Endothelial cell of umbilical vein (primary cell): Measurements from ENCODE around the gene CRY1.
A peak's percentile ranks its signal among the peaks of the same experiment; 100 is the strongest.

Experiments used
- CTCF ChIP-seq, 2 donors: IDR thresholded peaks; 1 replicate in 1 of 2; 2 replicates in 1 of 2; pipeline ENCODE4 v1.5.1; 2011; ENCODE audit warnings: low read length in 2 of 2, mild to moderate bottlenecking in 2 of 2, moderate library complexity in 2 of 2, control low read depth in 1 of 2, inconsistent platforms in 1 of 2, low read depth in 1 of 2; ENCODE audit not compliant: insufficient read depth in 1 of 2; ENCODE audit errors: extremely low read depth in 1 of 2
- EZH2 ChIP-seq: IDR thresholded peaks from 2 replicates; pipeline ENCODE4 v1.6.1; 2012; ENCODE audit warnings: borderline replicate concordance, low read depth, mild to moderate bottlenecking, moderate library complexity, low read length, inconsistent platforms; ENCODE audit not compliant: severe bottlenecking
- JUN ChIP-seq: IDR thresholded peaks from 2 replicates; pipeline ENCODE4 v1.6.1; 2011; ENCODE audit warnings: borderline replicate concordance, low read depth; ENCODE audit not compliant: insufficient read length, insufficient read depth
- MAX ChIP-seq: IDR thresholded peaks from 2 replicates; pipeline ENCODE4 v1.6.1; 2011; ENCODE audit not compliant: insufficient read depth, insufficient read length
- POLR2A ChIP-seq: IDR thresholded peaks from 2 replicates; pipeline ENCODE4 v1.6.1; 2012; ENCODE audit warnings: low read depth, mild to moderate bottlenecking, control low read depth, low read length
- POLR2AphosphoS5 ChIP-seq: IDR thresholded peaks from 2 replicates; pipeline ENCODE4 v1.6.1; 2012; ENCODE audit warnings: low read depth, mild to moderate bottlenecking, control low read depth, low read length, moderate library complexity; ENCODE audit not compliant: insufficient read depth

GRCh38 chr12:106986625-106987389 lies 106.5 kb downstream of the CRY1 start, which contains the start of gene MTERF2:
- no peak for TF ChIP-seq CTCF (IDR thresholded peaks at IDR 0.05; ENCODE audit: extremely low read depth in 1 of 2, insufficient read depth in 1 of 2, low read depth in 1 of 2, low read length in 2 of 2)
- TF ChIP-seq POLR2A, result peak; percentile 54
- TF ChIP-seq MAX, result peak; percentile 79
- no peak for TF ChIP-seq EZH2
- peak; percentile 78 for TF ChIP-seq POLR2AphosphoS5
- no peak for TF ChIP-seq JUN
